Measurements from ENCODE around the gene DCHS2.

Gene DCHS2

GRCh38 chr4:154457471-154457870 is 34.1 kb downstream of the DCHS2 start:
- TF ChIP-seq CTCF (IDR thresholded peaks at IDR 0.05; ENCODE audit: low read depth, low read length) = no peak
- no peak overlapping the region for H3K4me3 ChIP-seq (ENCODE audit: low read depth, low read length)
- DNase-seq (ENCODE audit: low read depth, low spot score) = no peak
- in situ Hi-C loops (cut with HindIII; ENCODE audit: low sequenced_read_pairs) = no loop called here

GRCh38 chr4:154456889-154457288 is 34.7 kb downstream of the DCHS2 start:
- no peak for DNase-seq (ENCODE audit: low read depth, low spot score)
- H3K4me3 ChIP-seq (ENCODE audit: low read depth, low read length) = no peak overlapping the region
- TF ChIP-seq CTCF (IDR thresholded peaks at IDR 0.05; ENCODE audit: low read depth, low read length) = no peak
- in situ Hi-C loops (cut with HindIII; ENCODE audit: low sequenced_read_pairs) = no loop called here

- in situ Hi-C loops (cut with HindIII; ENCODE audit: low sequenced_read_pairs) = no loop called here
- DNase-seq (ENCODE audit: low read depth, low spot score) = no peak
- no peak for TF ChIP-seq CTCF (IDR thresholded peaks at IDR 0.05; ENCODE audit: low read depth, low read length)
These were observed 35.4 kb downstream of the DCHS2 start for GRCh38 chr4:154456240-154456639.

GRCh38 chr4:154455111-154455510 is 36.5 kb downstream of the DCHS2 start:
- no peak for DNase-seq (ENCODE audit: low read depth, low spot score)
- in situ Hi-C loops (cut with HindIII; ENCODE audit: low sequenced_read_pairs) = no loop called here

More at GRCh38 chr4:154456240-154456639, 35.4 kb downstream of the DCHS2 start:
- H3K4me3 ChIP-seq (ENCODE audit: low read depth, low read length) = no peak overlapping the region

GRCh38 chr4:154454710-154455109 is 36.9 kb downstream of the DCHS2 start:
- no peak overlapping the region for H3K4me3 ChIP-seq (ENCODE audit: low read depth, low read length)
- no peak for DNase-seq (ENCODE audit: low read depth, low spot score)
- in situ Hi-C loops (cut with HindIII; ENCODE audit: low sequenced_read_pairs) = no loop called here
- no peak for TF ChIP-seq CTCF (IDR thresholded peaks at IDR 0.05; ENCODE audit: low read depth, low read length)

More at GRCh38 chr4:154455111-154455510, 36.5 kb downstream of the DCHS2 start:
- H3K4me3 ChIP-seq (ENCODE audit: low read depth, low read length) = no peak overlapping the region
- no peak for TF ChIP-seq CTCF (IDR thresholded peaks at IDR 0.05; ENCODE audit: low read depth, low read length)

GRCh38 chr4:154452798-154453346 is 38.7 kb downstream of the DCHS2 start:
- no peak for TF ChIP-seq CTCF (IDR thresholded peaks at IDR 0.05; ENCODE audit: low read depth, low read length)
- no peak for DNase-seq (ENCODE audit: low read depth, low spot score)
- H3K4me3 ChIP-seq (ENCODE audit: low read depth, low read length) = no peak overlapping the region
- in situ Hi-C loops (cut with HindIII; ENCODE audit: low sequenced_read_pairs) = no loop called here

- DNase-seq (ENCODE audit: low read depth, low spot score) = no peak
- no peak overlapping the region for H3K4me3 ChIP-seq (ENCODE audit: low read depth, low read length)
- no peak for TF ChIP-seq CTCF (IDR thresholded peaks at IDR 0.05; ENCODE audit: low read depth, low read length)
- in situ Hi-C loops (cut with HindIII; ENCODE audit: low sequenced_read_pairs) = no loop called here
These were observed 40.6 kb downstream of the DCHS2 start for GRCh38 chr4:154450966-154451365.

All from astrocyte of the spinal cord (primary cell).